Measurements from ENCODE around the gene FOCAD.
"Not testable (repeated sequence)": the region's sequence is repeated elsewhere in the genome, so short reads cannot be mapped to it uniquely, and the experiment has no call there.

Gene FOCAD

GRCh38 chr9:20974191-20974938 is 290.3 kb downstream of the FOCAD start:
- DNase-seq = not testable (repeated sequence)

DNA sequence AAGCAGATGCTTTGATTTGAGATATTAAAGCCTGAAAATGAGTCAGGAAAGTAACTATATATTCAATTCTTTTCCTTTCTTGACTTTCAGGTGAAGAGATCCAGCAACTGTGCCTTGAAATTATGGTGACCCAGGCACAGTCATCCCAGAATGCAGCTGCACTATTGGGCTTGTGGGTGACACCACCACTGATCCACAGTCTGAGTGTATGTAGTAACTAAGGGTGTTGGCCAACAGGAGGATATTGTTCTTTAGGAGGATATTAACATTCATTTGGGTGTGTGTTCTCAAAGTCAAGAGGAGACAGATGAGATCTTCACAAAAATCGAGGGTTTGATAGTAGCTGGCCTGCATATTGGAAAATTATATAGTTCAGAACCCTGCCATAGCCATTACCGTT is 294.2 kb downstream of the FOCAD start:
- no peak for DNase-seq

GRCh38 chr9:20980832-20981455 is 296.9 kb downstream of the FOCAD start:
- DNase-seq = no peak

- no peak for DNase-seq
Measured at GRCh38 chr9:20981486-20981885, 297.4 kb downstream of the FOCAD start.

DNA sequence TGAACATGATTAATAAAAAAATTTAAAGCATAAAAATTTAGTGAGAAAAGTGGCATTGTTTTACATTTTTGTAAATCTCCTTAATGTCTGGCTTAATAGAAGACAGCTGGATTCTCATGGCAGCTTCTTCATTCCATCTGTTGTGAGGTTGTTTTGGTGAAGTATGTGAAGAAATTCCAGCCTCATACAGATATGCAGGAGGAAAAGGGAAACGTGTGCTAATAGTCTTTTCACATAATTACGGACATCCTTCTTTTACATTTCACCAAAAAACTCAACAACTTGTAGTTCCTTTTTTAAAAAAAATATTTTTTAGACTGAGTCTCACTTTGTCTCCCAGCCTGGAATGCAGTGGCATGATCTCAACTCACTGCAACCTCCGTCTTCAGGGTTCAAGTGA is 300.4 kb downstream of the FOCAD start:
- DNase-seq = no peak

- DNase-seq = no peak
Measured at GRCh38 chr9:20985851-20986600, 302.0 kb downstream of the FOCAD start.

GRCh38 chr9:20987521-20987920 is 303.5 kb downstream of the FOCAD start:
- DNase-seq = no peak

GRCh38 chr9:20988061-20988460 is 304.0 kb downstream of the FOCAD start:
- no peak for DNase-seq

GRCh38 chr9:20988671-20989315 is 304.7 kb downstream of the FOCAD start:
- DNase-seq = no peak

DNA sequence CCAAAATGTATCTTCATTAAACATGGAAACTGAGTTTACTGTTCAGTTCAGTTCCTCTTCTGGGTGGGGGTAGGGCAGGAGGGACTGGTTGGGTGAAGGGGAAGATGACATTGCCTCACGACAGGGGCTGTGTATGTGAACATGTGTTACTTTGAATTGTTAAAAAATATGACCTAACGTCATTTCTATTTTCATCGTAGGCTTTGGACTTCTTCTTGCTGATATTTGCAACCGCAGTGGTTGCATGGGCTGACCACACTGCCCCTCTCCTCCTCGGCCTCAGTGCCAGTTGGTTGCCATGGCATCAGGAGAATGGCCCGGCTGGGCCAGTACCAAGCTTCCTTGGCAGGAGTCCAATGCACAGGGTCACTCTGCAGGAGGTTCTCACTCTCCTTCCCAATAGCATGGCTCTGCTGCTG is 305.9 kb downstream of the FOCAD start:
- DNase-seq = no peak

DNA sequence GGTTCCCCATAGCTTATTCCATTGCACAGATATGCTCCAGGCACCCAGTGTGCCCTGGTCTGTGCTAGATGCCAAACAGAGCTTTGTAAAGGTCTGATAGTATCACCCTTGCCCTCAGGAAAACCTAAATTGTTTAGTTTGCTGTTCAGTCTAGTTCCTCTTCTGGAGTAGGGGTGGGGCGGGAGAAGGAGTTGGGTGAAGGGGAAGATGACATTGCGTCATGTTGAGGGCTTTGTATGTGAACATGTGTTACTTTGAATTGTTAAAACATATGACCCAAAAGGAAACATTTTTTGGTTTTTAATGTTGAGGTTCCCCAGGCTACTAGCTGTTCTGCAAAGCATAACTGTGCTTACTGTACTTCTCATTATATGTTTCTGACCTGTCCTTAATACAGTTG is 306.8 kb downstream of the FOCAD start:
- DNase-seq = no peak

DNA sequence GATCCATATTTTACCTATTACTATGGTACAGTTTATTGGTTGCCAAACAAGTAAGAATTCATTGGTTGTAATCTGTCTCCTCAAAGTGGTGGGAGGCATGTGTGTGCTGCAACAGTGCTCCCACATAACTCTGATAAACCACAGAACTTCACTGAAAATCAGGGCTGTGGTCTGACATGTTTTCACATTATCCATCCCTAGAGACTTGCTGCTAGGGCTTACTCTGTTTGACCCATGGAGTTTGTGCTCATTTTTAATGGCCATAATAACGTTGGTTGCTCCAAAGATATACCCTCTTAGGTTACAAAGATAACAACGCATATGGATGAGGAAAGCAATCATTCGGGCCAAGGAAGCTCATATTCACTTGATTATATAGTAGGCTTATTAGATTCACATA is 310.4 kb downstream of the FOCAD start:
- DNase-seq = no peak

GRCh38 chr9:20995616-20996015 is 311.6 kb downstream of the FOCAD start:
- DNase-seq = no peak

DNA sequence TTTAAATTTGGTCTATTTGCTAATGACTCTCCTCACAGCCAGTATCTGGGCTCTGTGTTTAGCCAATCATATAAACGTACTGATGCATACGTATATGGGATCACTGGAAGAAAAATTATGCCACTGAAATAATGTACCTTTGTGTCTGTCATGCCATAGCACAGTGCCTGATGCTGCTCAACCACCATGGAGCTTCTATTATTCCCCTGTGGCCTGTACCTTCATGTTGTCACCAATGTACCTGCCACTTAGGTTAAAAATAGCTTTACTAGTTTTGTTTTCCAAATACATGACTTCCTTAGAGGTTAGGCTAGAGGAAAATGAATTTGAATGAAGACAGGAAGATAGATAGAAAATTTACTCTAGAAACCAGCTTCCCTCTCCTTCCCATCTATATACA is 312.8 kb downstream of the FOCAD start:
- DNase-seq = no peak

- no peak for DNase-seq
Measured at GRCh38 chr9:20997503-20998076, 313.5 kb downstream of the FOCAD start.

DNA sequence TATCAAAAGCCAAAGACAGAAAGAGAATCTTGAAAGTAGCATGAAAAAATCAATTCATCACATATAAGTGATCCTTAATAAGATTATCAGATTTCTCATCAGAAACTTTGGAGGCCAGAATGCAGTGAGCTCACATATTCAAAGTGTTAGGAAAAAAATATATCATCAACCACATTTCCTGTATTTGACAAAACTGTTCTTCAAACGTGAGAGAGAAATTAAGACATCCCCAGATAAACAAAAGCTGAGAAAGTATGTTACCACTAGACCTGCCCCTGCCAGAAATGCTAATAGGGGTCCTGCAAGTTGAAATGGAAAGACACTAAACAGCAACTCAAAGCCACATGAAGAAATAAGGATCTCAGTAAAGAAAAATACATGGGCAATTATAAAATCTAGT is 317.5 kb downstream of the FOCAD start:
- no peak for DNase-seq

GRCh38 chr9:21002040-21002439 is 318.0 kb downstream of the FOCAD start:
- DNase-seq = no peak

DNA sequence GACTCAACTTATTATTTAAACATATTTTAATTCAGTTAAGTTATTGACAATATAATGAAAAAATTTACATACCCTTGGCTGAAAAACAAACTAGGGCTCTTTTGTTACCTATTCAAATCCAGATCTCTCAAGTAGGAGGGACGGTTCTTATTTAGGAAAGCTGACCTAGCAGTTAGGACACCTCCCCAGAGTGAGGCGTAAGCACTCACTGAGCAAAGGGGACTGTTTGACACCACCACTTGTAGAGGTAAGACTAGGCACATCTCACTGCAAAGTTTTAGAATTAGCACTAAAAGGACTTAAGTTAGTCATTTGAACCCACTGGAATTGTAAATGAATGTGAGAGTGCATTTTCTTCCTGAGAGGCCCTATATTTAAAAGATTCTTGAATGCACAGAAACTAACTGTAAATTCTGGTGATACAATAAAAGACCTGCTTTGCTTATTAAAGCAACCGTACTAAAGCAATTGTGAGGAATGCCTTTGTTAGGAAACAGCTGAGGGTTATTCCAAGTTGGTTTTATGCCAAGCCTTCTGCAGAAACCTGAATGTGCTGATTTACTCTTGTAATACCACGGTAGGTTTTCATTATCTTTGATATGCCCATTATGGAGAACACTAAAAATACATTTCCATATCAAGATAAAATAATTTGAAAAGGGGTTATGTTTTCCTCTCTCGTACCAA is 331.2 kb downstream of the FOCAD start:
- DNase-seq = no peak

GRCh38 chr9:21015995-21016394 is 331.9 kb downstream of the FOCAD start:
- DNase-seq = no peak

DNA sequence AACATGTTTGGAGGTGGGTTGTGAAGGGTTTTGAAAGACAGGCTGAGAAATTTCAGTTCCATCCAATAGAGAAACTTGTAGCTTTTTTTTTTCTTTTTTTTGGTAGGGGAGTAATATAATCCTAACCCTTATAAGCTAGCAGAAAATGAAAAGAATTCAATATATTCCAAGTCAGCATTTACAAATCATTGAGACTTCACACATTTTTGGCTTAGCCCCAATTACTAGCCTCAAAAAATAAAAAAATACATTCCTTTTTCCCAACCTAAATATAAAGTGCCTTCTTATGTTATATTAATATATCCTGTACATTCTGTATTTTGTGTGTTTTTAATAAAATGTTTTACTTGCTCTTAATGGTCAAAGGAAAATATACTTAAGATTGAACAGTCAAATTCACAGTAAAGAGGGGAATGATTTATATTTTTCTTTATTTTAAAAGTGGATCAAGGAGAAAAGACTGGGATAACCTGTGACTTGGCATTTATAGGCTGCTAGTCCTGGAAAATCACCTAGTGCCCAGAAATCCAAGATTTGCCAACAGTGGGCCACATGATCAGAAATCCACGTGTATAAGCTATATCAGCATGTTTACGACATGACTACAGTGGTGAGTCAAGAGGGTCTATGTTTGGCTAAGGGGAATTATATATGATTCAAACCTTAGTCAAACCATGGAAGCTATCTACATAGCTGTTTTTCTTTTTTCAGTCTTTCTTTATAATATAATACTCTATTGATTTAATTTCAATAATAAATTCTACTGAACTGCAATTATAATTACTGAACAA is 332.8 kb downstream of the FOCAD start:
- DNase-seq = no peak

DNA sequence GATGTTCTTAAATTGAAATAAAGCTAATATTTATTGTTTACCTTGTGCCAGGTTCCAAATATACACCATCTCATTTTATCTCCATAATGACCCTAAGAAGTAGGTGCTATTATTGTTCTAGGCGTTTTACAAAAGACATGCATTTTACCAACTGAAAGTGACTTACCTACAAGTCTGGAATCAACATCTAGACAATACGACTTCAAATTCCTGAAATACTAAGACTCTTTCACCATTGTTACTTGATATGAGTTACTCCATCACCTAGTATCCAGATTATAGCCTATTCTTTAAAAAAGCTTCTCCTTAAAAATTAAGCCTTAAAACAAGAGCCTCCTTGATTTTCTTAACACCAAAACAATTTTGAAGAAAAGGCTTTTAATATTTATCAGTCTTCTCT is 334.1 kb downstream of the FOCAD start:
- no peak for DNase-seq

DNA sequence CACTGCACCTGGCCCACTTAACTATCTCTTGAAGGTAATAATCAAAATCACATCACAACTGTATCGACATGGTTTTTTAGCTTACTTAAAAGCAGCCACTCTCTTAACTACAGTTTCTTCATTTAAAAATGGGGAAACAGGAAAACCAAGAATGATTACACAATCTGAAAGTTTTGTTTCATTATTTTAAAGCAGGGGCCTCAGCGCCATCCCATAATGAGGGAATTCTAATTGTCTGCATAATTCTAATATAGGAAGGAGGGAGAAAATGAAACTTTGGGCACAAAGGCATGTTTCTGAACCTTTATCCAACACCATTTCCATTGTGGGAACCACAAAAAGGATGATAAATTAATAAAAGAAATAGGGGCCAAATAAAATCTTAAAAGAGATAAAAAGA is 339.8 kb downstream of the FOCAD start:
- no peak for DNase-seq

Data from activated T-cell treated with anti-CD3 and anti-CD28 coated beads for 4 hours (primary cell).